ENCODE results near the gene FGF9. TPM values are rescaled to one million over a fixed set of nuclear protein-coding genes. Genes with fewer than 3 reads are reported as not detected.

Gene FGF9
- total and polyA plus RNA-seq, 2 experiments from 2014 or later, result 0.65 to 0.75 TPM

DNA sequence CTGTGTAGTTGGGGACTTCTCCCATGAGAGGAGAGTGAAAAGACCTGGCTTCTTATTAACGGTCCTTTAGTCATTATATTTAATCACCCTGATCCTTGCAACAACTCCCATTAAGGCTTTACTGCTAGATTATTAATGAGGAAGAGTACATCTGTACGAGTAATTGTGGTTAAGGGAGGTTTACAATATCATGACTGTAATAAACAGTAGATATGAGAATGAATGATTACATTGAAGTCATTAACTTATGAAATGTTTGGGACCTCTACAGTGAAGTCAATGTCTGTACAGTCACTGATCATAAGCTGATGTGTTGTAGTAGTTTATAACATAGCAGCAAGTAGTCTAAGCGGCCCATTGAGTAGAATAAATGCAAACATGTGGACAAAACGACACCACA is 24.7 kb downstream of the FGF9 start:
- Histone ChIP-seq H3K4me2 (ENCODE audit: unreplicated experiment) (no peak overlapping the region), H3K79me2 (ENCODE audit: insufficient read depth) (no peaks in the 10 kb centered on the region), H3K27me3 (replicated peaks; ENCODE audit: insufficient read depth) (peaks cover 7% of the 10 kb centered on the region; the same call in 1 of the 2 replicates), H3K9me2 (ENCODE audit: insufficient read depth) (no peaks in the 10 kb centered on the region), H3K4me1 (ENCODE audit: insufficient read depth) (no peaks in the 10 kb centered on the region), H3K36me3 (ENCODE audit: low read depth) (no peaks in the 10 kb centered on the region), H3K9ac (no peak overlapping the region), H3F3A (ENCODE audit: insufficient read depth) (no peaks in the 10 kb centered on the region), H3K9me3 (ENCODE audit: low read depth) (no peaks in the 10 kb centered on the region), H4K20me1 (ENCODE audit: insufficient read depth) (no peaks in the 10 kb centered on the region), H3K27ac (no peak overlapping the region), H2AFZ (no peak overlapping the region), H3K4me3 (no peak overlapping the region)
- DNase-seq, result no peak
- in situ Hi-C loops (cut with MboI), result no loop called here
- TF ChIP-seq EZH2 (IDR thresholded peaks at IDR 0.05; ENCODE audit: insufficient read depth, poor library complexity, severe bottlenecking) (no peak), EZH2phosphoT487 (IDR thresholded peaks at IDR 0.05; ENCODE audit: insufficient read depth, low read depth) (no peak)
- WGBS, 2 experiments (ENCODE audit: low coverage in 1 of 2, low lambda C conversion rate in 2 of 2, missing lambda C conversion rate in 2 of 2), result 50 to 53% methylated on average over 4 of the region's 4 CpGs

DNA sequence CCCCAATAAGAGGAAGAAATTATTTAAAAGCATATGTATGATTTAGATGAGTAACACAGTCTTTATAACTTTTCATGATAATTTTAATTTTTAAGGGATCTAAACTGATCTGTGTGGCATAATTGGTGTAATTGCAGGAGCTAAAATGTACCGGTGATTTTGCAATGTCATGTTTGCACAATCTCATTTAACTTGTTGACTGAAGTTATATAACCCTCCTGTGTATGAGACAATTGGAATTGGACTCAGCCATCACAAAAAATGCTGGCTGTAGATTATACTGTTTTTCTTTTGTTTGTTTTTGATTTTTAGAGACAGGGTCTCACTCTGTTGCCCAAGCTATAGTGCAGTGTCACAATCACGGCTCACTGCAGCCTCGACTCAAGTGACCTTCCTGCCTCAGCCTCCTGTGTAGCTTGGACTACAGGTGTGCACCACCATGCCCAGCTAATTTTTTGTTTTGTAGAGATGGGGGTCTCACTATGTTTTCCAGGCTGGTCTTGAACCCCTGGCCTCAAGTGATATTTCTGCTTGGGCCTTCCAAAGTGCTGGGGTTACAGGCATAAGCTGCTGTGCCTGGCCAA is 26.1 kb downstream of the FGF9 start:
- no peaks in the 10 kb centered on the region for H4K20me1 ChIP-seq (ENCODE audit: insufficient read depth)
- DNase-seq, result no peak
- no peaks in the 10 kb centered on the region for H3K36me3 ChIP-seq (ENCODE audit: low read depth)
- no peaks in the 10 kb centered on the region for H3K9me2 ChIP-seq (ENCODE audit: insufficient read depth)
- no peak overlapping the region for H2AFZ ChIP-seq
- 70 to 77% methylated on average over 3 of the region's 3 CpGs for WGBS, 2 experiments (ENCODE audit: low coverage in 1 of 2, low lambda C conversion rate in 2 of 2, missing lambda C conversion rate in 2 of 2)
- no peak overlapping the region for H3K4me2 ChIP-seq (ENCODE audit: unreplicated experiment)
- no peak overlapping the region for H3K4me3 ChIP-seq
- no peaks in the 10 kb centered on the region; the same call in 1 of the 2 replicates for H3K27me3 ChIP-seq (replicated peaks; ENCODE audit: insufficient read depth)
- no peaks in the 10 kb centered on the region for H3K79me2 ChIP-seq (ENCODE audit: insufficient read depth)
- H3K9ac ChIP-seq, result no peak overlapping the region
- no peak for TF ChIP-seq EZH2 (IDR thresholded peaks at IDR 0.05; ENCODE audit: insufficient read depth, poor library complexity, severe bottlenecking)
- no peak for TF ChIP-seq EZH2phosphoT487 (IDR thresholded peaks at IDR 0.05; ENCODE audit: insufficient read depth, low read depth)
- no peaks in the 10 kb centered on the region for H3K4me1 ChIP-seq (ENCODE audit: insufficient read depth)
- H3F3A ChIP-seq (ENCODE audit: insufficient read depth), result no peaks in the 10 kb centered on the region
- in situ Hi-C loops (cut with MboI), result no loop called here
- no peak overlapping the region for H3K27ac ChIP-seq
- no peaks in the 10 kb centered on the region for H3K9me3 ChIP-seq (ENCODE audit: low read depth)

GRCh38 chr13:21698817-21699679 is 28.2 kb downstream of the FGF9 start:
- Histone ChIP-seq H2AFZ (no peak overlapping the region), H3K27ac (no peak overlapping the region), H4K20me1 (ENCODE audit: insufficient read depth) (no peaks in the 10 kb centered on the region), H3K9me2 (ENCODE audit: insufficient read depth) (no peaks in the 10 kb centered on the region), H3K79me2 (ENCODE audit: insufficient read depth) (no peaks in the 10 kb centered on the region), H3K27me3 (replicated peaks; ENCODE audit: insufficient read depth) (no peaks in the 10 kb centered on the region; the same call in 1 of the 2 replicates), H3K4me3 (no peak overlapping the region), H3K9ac (no peak overlapping the region), H3K9me3 (ENCODE audit: low read depth) (no peaks in the 10 kb centered on the region), H3K4me2 (ENCODE audit: unreplicated experiment) (no peak overlapping the region), H3F3A (ENCODE audit: insufficient read depth) (no peaks in the 10 kb centered on the region), H3K4me1 (ENCODE audit: insufficient read depth) (no peaks in the 10 kb centered on the region), H3K36me3 (ENCODE audit: low read depth) (no peaks in the 10 kb centered on the region)
- in situ Hi-C loops (cut with MboI), result no loop called here
- no peak for DNase-seq
- WGBS, 2 experiments (ENCODE audit: low coverage in 1 of 2, low lambda C conversion rate in 2 of 2, missing lambda C conversion rate in 2 of 2), result 51 to 54% methylated on average over 5 of the region's 5 CpGs
- TF ChIP-seq EZH2 (IDR thresholded peaks at IDR 0.05; ENCODE audit: insufficient read depth, poor library complexity, severe bottlenecking), result no peak
- TF ChIP-seq EZH2phosphoT487 (IDR thresholded peaks at IDR 0.05; ENCODE audit: insufficient read depth, low read depth), result no peak

GRCh38 chr13:21701460-21701859 is 30.6 kb downstream of the FGF9 start:
- Histone ChIP-seq H3K36me3 (ENCODE audit: low read depth) (no peaks in the 10 kb centered on the region), H3K27ac (no peak overlapping the region), H3K27me3 (replicated peaks; ENCODE audit: insufficient read depth) (no peaks in the 10 kb centered on the region; the same call in 1 of the 2 replicates), H2AFZ (no peak overlapping the region), H3K9me2 (ENCODE audit: insufficient read depth) (no peaks in the 10 kb centered on the region), H3K4me3 (no peak overlapping the region), H3K79me2 (ENCODE audit: insufficient read depth) (no peaks in the 10 kb centered on the region), H3K4me1 (ENCODE audit: insufficient read depth) (no peaks in the 10 kb centered on the region), H3K9me3 (ENCODE audit: low read depth) (no peaks in the 10 kb centered on the region), H3F3A (ENCODE audit: insufficient read depth) (no peaks in the 10 kb centered on the region), H4K20me1 (ENCODE audit: insufficient read depth) (no peaks in the 10 kb centered on the region), H3K4me2 (ENCODE audit: unreplicated experiment) (no peak overlapping the region), H3K9ac (no peak overlapping the region)
- in situ Hi-C loops (cut with MboI), result no loop called here
- TF ChIP-seq EZH2phosphoT487 (IDR thresholded peaks at IDR 0.05; ENCODE audit: insufficient read depth, low read depth), result no peak
- TF ChIP-seq EZH2 (IDR thresholded peaks at IDR 0.05; ENCODE audit: insufficient read depth, poor library complexity, severe bottlenecking), result no peak
- 86 to 90% methylated on average over 10 of the region's 10 CpGs for WGBS, 2 experiments (ENCODE audit: low coverage in 1 of 2, low lambda C conversion rate in 2 of 2, missing lambda C conversion rate in 2 of 2)
- DNase-seq, result no peak

All from GM23248 (cell line).